OCI-LY7 (cell line): Measurements from ENCODE around the gene ANKRD33B. TPM values are rescaled to one million over a fixed set of nuclear protein-coding genes. Genes with fewer than 3 reads are reported as not detected.

Experiments
- BruUV-seq: library from RNA; stranded (reverse); fragments of 400-500 nt; replicated peaks from 2 replicates; lab custom pipeline; 2021; lab: Mats Ljungman, UMichigan
- CTCF ChIA-PET: fragments of 300-600 bp; sonication (Branson Sonifier 250); formaldehyde crosslinking; loops from one replicate; lab custom pipeline; 2022; ENCODE audit warnings: antibody characterized with exemption; ENCODE audit not compliant: unreplicated experiment; lab: Charles Lee
- POLR2A ChIA-PET: fragments of 300-600 bp; sonication (Branson Sonifier 250); formaldehyde crosslinking; loops from one replicate; lab custom pipeline; 2022; ENCODE audit warnings: antibody characterized with exemption; lab: Charles Lee
- DNase-seq: peaks from one replicate; pipeline ENCODE4 v3.0.0-alpha.2; 2015; ENCODE audit warnings: low spot score
- H2AFZ ChIP-seq: fragments of 200-600 bp; sonication (generic), shearing (Covaris generic); 2 replicates; pipeline ENCODE4 v1.6.1; 2014; ENCODE audit warnings: mild to moderate bottlenecking, antibody characterized with exemption, low read length, moderate library complexity
- H3K27ac ChIP-seq: fragments of 200-600 bp; sonication (generic); 2 replicates; pipeline ENCODE4 v1.5.1; 2014; ENCODE audit warnings: mixed run types, low read depth, mild to moderate bottlenecking, moderate library complexity, low read length, inconsistent platforms; ENCODE audit not compliant: poor library complexity, severe bottlenecking
- H3K36me3 ChIP-seq: fragments of 200-600 bp; sonication (generic); 2 replicates; pipeline ENCODE4 v1.6.1; 2014; ENCODE audit warnings: mild to moderate bottlenecking, antibody characterized with exemption, low read length, moderate library complexity, mixed read lengths; ENCODE audit not compliant: insufficient read depth
- H3K4me1 ChIP-seq: fragments of 200-600 bp; sonication (generic); 2 replicates; pipeline ENCODE4 v1.5.1; 2014; ENCODE audit warnings: mild to moderate bottlenecking, low read length; ENCODE audit not compliant: insufficient read depth, poor library complexity, severe bottlenecking
- H3K4me2 ChIP-seq: fragments of 200-600 bp; sonication (generic); 2 replicates; pipeline ENCODE4 v1.6.1; 2014; ENCODE audit warnings: mild to moderate bottlenecking, low read length
- H3K4me3 ChIP-seq: fragments of 200-600 bp; sonication (generic); 2 replicates; pipeline ENCODE4 v1.5.1; 2014; ENCODE audit warnings: mild to moderate bottlenecking, low read depth, low read length; ENCODE audit not compliant: poor library complexity, severe bottlenecking
- H3K79me2 ChIP-seq: fragments of 200-600 bp; sonication (generic); 2 replicates; pipeline ENCODE4 v1.6.1; 2016; ENCODE audit warnings: low read depth, mild to moderate bottlenecking, low read length, moderate library complexity, mixed read lengths; ENCODE audit not compliant: insufficient read depth
- H3K9me2 ChIP-seq: fragments of 200-600 bp; sonication (generic); 2 replicates; pipeline ENCODE4 v1.6.1; 2016; ENCODE audit warnings: mild to moderate bottlenecking, low read length, mixed read lengths; ENCODE audit not compliant: insufficient read depth
- H3K9me3 ChIP-seq: fragments of 200-600 bp; sonication (generic); 2 replicates; pipeline ENCODE4 v1.6.1; 2014; ENCODE audit warnings: mild to moderate bottlenecking, mixed run types, low read length, mixed read lengths
- H4K20me1 ChIP-seq: fragments of 200-600 bp; sonication (generic); 2 replicates; pipeline ENCODE4 v1.6.1; 2014; ENCODE audit warnings: mild to moderate bottlenecking, antibody characterized with exemption, low read length, moderate library complexity, mixed read lengths; ENCODE audit not compliant: insufficient read depth
- CTCF ChIP-seq: fragments of 200-600 bp; sonication (generic); conservative IDR thresholded peaks from 2 replicates; pipeline ENCODE4 v1.5.1; 2014; ENCODE audit warnings: mild to moderate bottlenecking, antibody characterized with exemption, low read length, moderate library complexity, mixed read lengths
- EZH2phosphoT487 ChIP-seq: fragments of 200-600 bp; sonication (generic); IDR thresholded peaks from 2 replicates; pipeline ENCODE4 v1.6.1; 2018; ENCODE audit warnings: low read depth, borderline replicate concordance, mild to moderate bottlenecking, mixed run types, antibody characterized with exemption, low read length, moderate library complexity, mixed read lengths
- intact Hi-C: fragments of 100-400 bp; cut with micrococcal nuclease; formaldehyde crosslinking; loops from one replicate; pipeline ENCODE4 v1.10.0; 2022; ENCODE audit not compliant: unreplicated experiment
- total RNA-seq, 2 experiments: library from RNA; depleted of rRNA in 1 of 2; stranded (reverse); fragments of >200 nt in 1 of 2; shearing (Covaris generic) in 1 of 2; gene quantifications; 2 replicates each; pipeline ENCODE4 v1.2.3, GENCODE V29; 2014 to 2022

Gene ANKRD33B
- total RNA-seq, 2 experiments from 2014 or later: 5.6 to 11.4 TPM

- POLR2A ChIA-PET: interaction anchor here (0.6 to 2.1 kb wide), 4 partner anchors 9 to 368 kb away, joined by 3 to 7 read pairs (median 6); no protein-coding TSS in a partner anchor
Observed at GRCh38 chr5:10617103-10617502, 53.2 kb downstream of the ANKRD33B start.

GRCh38 chr5:10618311-10618710 lies 54.4 kb downstream of the ANKRD33B start:
- no peaks in the 10 kb centered on the region for H4K20me1 ChIP-seq
- no peak overlapping the region for H3K4me3 ChIP-seq
- H3K36me3 ChIP-seq: peaks cover 11% of the 10 kb centered on the region
- DNase-seq: no peak
- intact Hi-C loops: no loop called here
- no peaks in the 10 kb centered on the region; the same call in 1 of the 2 replicates for H3K79me2 ChIP-seq
- peaks cover 43% of the 10 kb centered on the region for H3K4me1 ChIP-seq
- no peak overlapping the region for H2AFZ ChIP-seq
- H3K4me2 ChIP-seq: no peak overlapping the region
- ChIA-PET CTCF (no interaction called here), POLR2A (interaction anchor here (2.1 kb wide), 1 partner anchor 10 kb away, joined by 7 read pairs; no protein-coding TSS in a partner anchor)
- no peak overlapping the region for H3K27ac ChIP-seq
- no peak for TF ChIP-seq CTCF
- no peak for TF ChIP-seq EZH2phosphoT487
- no peaks in the 10 kb centered on the region; the same call in 1 of the 2 replicates for H3K9me3 ChIP-seq
- no TSS peak for BruUV-seq
- H3K9me2 ChIP-seq: no peaks in the 10 kb centered on the region

More at GRCh38 chr5:10617103-10617502, 53.2 kb downstream of the ANKRD33B start:
- no peaks in the 10 kb centered on the region for H3K9me2 ChIP-seq
- H3K79me2 ChIP-seq: no peaks in the 10 kb centered on the region; the same call in 1 of the 2 replicates
- TF ChIP-seq EZH2phosphoT487 (no peak), CTCF (no peak)
- CTCF ChIA-PET: no interaction called here
- no peak overlapping the region for H3K4me2 ChIP-seq
- no peak overlapping the region for H2AFZ ChIP-seq
- peaks cover 11% of the 10 kb centered on the region for H3K36me3 ChIP-seq
- no peak for DNase-seq
- no peaks in the 10 kb centered on the region; the same call in 1 of the 2 replicates for H3K9me3 ChIP-seq
- H3K4me1 ChIP-seq: peaks cover 53% of the 10 kb centered on the region
- H3K27ac ChIP-seq: no peak overlapping the region
- BruUV-seq: no TSS peak
- H3K4me3 ChIP-seq: no peak overlapping the region
- intact Hi-C loops: no loop called here
- no peaks in the 10 kb centered on the region for H4K20me1 ChIP-seq

- no peaks in the 10 kb centered on the region; the same call in 1 of the 2 replicates for H3K9me3 ChIP-seq
- CTCF ChIA-PET: interaction anchor here (1.4 kb wide), 1 partner anchor 9 kb away, joined by 3 read pairs; no protein-coding TSS in a partner anchor
- BruUV-seq: no TSS peak
- H3K27ac ChIP-seq: no peak overlapping the region
- intact Hi-C loops: no loop called here
- POLR2A ChIA-PET: interaction anchor here (0.6 to 2.2 kb wide), 8 partner anchors 7 to 534 kb away, joined by 3 to 6 read pairs (median 4); no protein-coding TSS in a partner anchor
- H3K79me2 ChIP-seq: no peaks in the 10 kb centered on the region
- H3K36me3 ChIP-seq: peaks cover 7% of the 10 kb centered on the region
- peaks cover 31% of the 10 kb centered on the region for H3K4me1 ChIP-seq
- DNase-seq: no peak
- no peaks in the 10 kb centered on the region for H3K9me2 ChIP-seq
- TF ChIP-seq CTCF (no peak), EZH2phosphoT487 (no peak)
- no peak overlapping the region for H2AFZ ChIP-seq
- no peak overlapping the region for H3K4me3 ChIP-seq
- no peaks in the 10 kb centered on the region for H4K20me1 ChIP-seq
- no peak overlapping the region for H3K4me2 ChIP-seq
Observed at GRCh38 chr5:10619649-10620048, 55.8 kb downstream of the ANKRD33B start.
